ENCODE results near the gene MAGI2. TPM values are rescaled to one million over a fixed set of nuclear protein-coding genes. Genes with fewer than 3 reads are reported as not detected.

MAGI2 gene
- total RNA-seq, 4 donors from 2014 or later = 7.8 to 44.7 (median 21.1) TPM

GRCh38 chr7:78379148-78379547 is 1074.3 kb downstream of the MAGI2 start:
- WGBS, 2 donors (ENCODE audit: low coverage in 1 of 2) = 41 to 46% methylated on average over 1 of the region's 1 CpG
- TF ChIP-seq POLR2A (IDR thresholded peaks at IDR 0.05) (no peak), EP300 (IDR thresholded peaks at IDR 0.05) (no peak), CTCF (IDR thresholded peaks at IDR 0.05) (no peak), POLR2AphosphoS5 (IDR thresholded peaks at IDR 0.05) (no peak)
- no peaks in the 10 kb centered on the region for H3K9me3 ChIP-seq
- H3K27ac ChIP-seq = no peak overlapping the region
- H3K36me3 ChIP-seq = no peaks in the 10 kb centered on the region
- no peaks in the 10 kb centered on the region for H3K4me1 ChIP-seq
- H3K4me3 ChIP-seq = no peak overlapping the region
- no peak for ATAC-seq
- H3K27me3 ChIP-seq = no peaks in the 10 kb centered on the region

- ATAC-seq = no peak
- H3K36me3 ChIP-seq = no peaks in the 10 kb centered on the region
- H3K27me3 ChIP-seq = no peaks in the 10 kb centered on the region
- H3K4me3 ChIP-seq = no peak overlapping the region
- TF ChIP-seq EP300 (IDR thresholded peaks at IDR 0.05) (no peak), POLR2AphosphoS5 (IDR thresholded peaks at IDR 0.05) (no peak), CTCF (IDR thresholded peaks at IDR 0.05) (no peak), POLR2A (IDR thresholded peaks at IDR 0.05) (no peak)
- H3K4me1 ChIP-seq = no peaks in the 10 kb centered on the region
- no peak overlapping the region for H3K27ac ChIP-seq
- H3K9me3 ChIP-seq = no peaks in the 10 kb centered on the region
- WGBS, 2 donors (ENCODE audit: low coverage in 1 of 2) = 92 to 100% methylated on average over 1 of the region's 1 CpG
Measured at GRCh38 chr7:78377532-78377931, 1075.9 kb downstream of the MAGI2 start.

GRCh38 chr7:78370936-78371335 is 1082.5 kb downstream of the MAGI2 start:
- no peak for ATAC-seq
- Histone ChIP-seq H3K4me1 (no peaks in the 10 kb centered on the region), H3K27me3 (no peaks in the 10 kb centered on the region), H3K27ac (no peak overlapping the region), H3K4me3 (no peak overlapping the region), H3K36me3 (no peaks in the 10 kb centered on the region), H3K9me3 (no peaks in the 10 kb centered on the region)
- TF ChIP-seq POLR2AphosphoS5 (IDR thresholded peaks at IDR 0.05) (no peak), EP300 (IDR thresholded peaks at IDR 0.05) (no peak), POLR2A (IDR thresholded peaks at IDR 0.05) (no peak), CTCF (IDR thresholded peaks at IDR 0.05) (no peak)

- 55 to 69% methylated on average over 2 of the region's 2 CpGs for WGBS, 2 donors (ENCODE audit: low coverage in 1 of 2)
- H3K27me3 ChIP-seq = no peaks in the 10 kb centered on the region
- no peak for ATAC-seq
- no peak overlapping the region for H3K4me3 ChIP-seq
- H3K4me1 ChIP-seq = no peaks in the 10 kb centered on the region
- TF ChIP-seq POLR2A (IDR thresholded peaks at IDR 0.05) = no peak
- TF ChIP-seq POLR2AphosphoS5 (IDR thresholded peaks at IDR 0.05) = no peak
- TF ChIP-seq EP300 (IDR thresholded peaks at IDR 0.05) = no peak
- TF ChIP-seq CTCF (IDR thresholded peaks at IDR 0.05) = no peak
- H3K36me3 ChIP-seq = no peaks in the 10 kb centered on the region
- H3K27ac ChIP-seq = no peak overlapping the region
- H3K9me3 ChIP-seq = no peaks in the 10 kb centered on the region
Measured at GRCh38 chr7:78368771-78369170, 1084.7 kb downstream of the MAGI2 start.

- WGBS, 2 donors (ENCODE audit: low coverage in 1 of 2) = 91 to 99% methylated on average over 3 to 5 of the region's 5 CpGs
Measured at GRCh38 chr7:78367280-78367773, 1086.1 kb downstream of the MAGI2 start.

More at GRCh38 chr7:78367280-78367773, 1086.1 kb downstream of the MAGI2 start:
- Histone ChIP-seq H3K36me3 (no peaks in the 10 kb centered on the region), H3K4me1 (no peaks in the 10 kb centered on the region), H3K4me3 (no peak overlapping the region), H3K27me3 (no peaks in the 10 kb centered on the region), H3K9me3 (no peaks in the 10 kb centered on the region), H3K27ac (no peak overlapping the region)
- TF ChIP-seq POLR2A (IDR thresholded peaks at IDR 0.05) = no peak
- no peak for TF ChIP-seq CTCF (IDR thresholded peaks at IDR 0.05)
- no peak for TF ChIP-seq POLR2AphosphoS5 (IDR thresholded peaks at IDR 0.05)
- TF ChIP-seq EP300 (IDR thresholded peaks at IDR 0.05) = no peak
- no peak for ATAC-seq
